B cell (primary cell): ENCODE results near the gene KRT14.

Source experiments
- CTCF ChIP-seq: fragments of 200-600 bp; IDR thresholded peaks from one replicate; pipeline ENCODE4 v1.8.0; 2022; ENCODE audit warnings: antibody characterized with exemption, mild to moderate bottlenecking
- EZH2 ChIP-seq: IDR thresholded peaks from 2 replicates; pipeline ENCODE4 v1.6.1; 2012; ENCODE audit warnings: borderline replicate concordance, low read depth, mild to moderate bottlenecking, moderate library complexity, low read length; ENCODE audit not compliant: insufficient read depth, poor library complexity, severe bottlenecking

- no peak for TF ChIP-seq CTCF
- TF ChIP-seq EZH2 = no peak
Measured at GRCh38 chr17:41547378-41547841, 39.3 kb downstream of the KRT14 start.
